Measurements from ENCODE around the gene PLEKHH1. TPM values are rescaled to one million over a fixed set of nuclear protein-coding genes. Genes with fewer than 3 reads are reported as not detected.
"Not testable (repeated sequence)": the region's sequence is repeated elsewhere in the genome, so short reads cannot be mapped to it uniquely, and the experiment has no call there.

PLEKHH1 gene
- total RNA-seq, 1 donor from 2014 or later, result 1.0 TPM

DNA sequence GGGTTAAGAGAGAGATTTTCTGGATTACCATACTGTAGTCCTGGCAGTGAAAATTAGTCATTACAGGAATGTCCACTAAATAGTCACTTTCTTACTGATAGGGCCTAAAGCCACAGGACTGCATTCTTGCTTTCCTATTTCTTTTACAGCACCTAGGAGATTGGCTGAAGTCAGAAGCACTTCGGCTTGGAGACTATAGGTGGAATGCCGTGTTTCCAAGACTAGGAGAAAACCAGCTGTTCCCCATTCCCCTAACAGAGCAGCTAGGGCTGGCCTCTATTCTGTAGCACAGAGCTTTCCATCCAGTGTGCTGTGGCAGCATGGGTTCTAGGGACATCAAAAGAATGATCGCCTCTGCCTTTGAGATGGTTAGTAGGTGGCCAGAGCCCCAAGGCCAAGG is 51.9 kb downstream of the PLEKHH1 start:
- DNase-seq, result no peak

DNA sequence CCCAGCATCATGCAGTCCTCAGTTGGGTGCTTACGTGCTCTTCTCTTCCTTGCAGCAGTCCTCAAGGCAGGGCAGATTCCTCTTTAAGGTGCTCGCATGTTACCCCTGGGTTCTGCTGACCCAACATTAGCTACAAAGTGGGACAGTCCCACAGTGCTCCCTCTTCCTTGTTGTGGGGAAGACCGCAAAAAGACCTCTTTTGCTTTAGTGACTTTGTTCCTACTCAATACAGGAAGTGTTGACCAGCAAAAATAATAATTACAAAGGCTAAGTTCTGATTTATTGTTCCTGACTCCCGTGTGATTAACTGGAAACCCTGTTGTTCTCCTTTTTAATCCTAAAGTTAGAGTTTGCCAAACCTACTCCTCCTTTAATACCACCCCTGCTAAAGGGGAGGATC is 53.3 kb downstream of the PLEKHH1 start:
- DNase-seq, result no peak

DNA sequence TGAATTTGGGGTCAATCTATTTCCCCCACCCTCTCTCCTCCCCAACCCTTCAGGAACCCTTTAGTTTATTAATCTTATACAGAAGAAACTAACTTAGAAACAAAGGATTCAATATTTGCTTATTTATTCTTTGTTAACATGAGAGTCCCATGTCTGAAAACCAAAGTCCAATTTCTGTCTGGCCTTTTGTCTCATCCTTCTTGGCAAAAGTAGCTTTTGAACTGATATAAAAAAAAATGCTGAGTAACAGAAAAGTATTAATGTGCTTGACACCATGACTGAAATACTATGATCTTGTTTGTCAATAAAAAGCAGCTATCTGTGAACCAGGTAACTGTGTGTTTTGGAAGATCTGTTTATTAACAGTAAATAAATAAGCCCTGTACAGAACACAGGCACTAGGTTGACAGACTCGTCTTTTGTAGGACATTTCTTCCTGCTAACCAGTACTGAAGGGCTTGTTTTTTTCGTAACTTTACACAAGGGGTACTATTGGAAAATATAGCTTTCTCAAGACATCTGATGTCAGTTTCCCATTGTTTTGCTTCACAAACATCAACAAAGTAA is 56.2 kb downstream of the PLEKHH1 start:
- no peak for DNase-seq

DNA sequence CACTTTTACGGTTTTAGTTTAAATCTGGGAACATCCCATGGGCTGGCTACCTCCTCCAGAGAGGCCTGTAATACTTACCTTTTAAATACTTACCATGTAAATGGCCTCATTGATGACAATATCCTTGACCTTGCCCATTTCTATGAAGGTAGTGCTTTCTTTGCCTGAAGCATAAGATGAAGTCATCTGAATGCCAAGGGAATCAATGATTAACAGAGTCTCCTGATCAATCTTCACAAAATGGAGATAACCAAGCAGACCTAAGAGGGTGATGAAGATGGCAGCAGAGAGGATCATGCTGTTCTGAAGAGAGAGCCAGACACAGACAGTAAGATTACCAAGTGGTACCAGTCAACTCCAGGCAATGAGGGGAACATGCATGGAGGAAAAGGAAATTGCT is 60.6 kb downstream of the PLEKHH1 start:
- DNase-seq, result not testable (repeated sequence)

DNA sequence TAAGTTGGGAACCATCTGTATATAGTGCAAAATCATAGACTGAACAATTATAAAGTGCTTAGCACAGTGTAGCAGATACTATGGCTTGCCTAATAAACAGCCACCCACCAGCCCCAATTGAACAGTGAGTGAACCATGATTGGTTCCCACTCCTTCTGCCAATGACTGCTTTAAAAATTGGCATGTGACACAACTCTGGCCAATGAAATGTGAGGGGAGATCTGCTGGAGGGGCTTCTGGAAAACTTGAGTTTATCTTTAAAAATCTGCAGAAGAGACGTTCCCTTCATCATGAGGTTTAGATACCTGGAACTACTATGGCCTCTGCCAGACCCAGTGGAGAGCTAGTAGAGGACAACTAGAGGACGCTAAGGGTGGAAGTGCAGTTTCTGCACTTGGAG is 62.3 kb downstream of the PLEKHH1 start:
- no peak for DNase-seq

DNA sequence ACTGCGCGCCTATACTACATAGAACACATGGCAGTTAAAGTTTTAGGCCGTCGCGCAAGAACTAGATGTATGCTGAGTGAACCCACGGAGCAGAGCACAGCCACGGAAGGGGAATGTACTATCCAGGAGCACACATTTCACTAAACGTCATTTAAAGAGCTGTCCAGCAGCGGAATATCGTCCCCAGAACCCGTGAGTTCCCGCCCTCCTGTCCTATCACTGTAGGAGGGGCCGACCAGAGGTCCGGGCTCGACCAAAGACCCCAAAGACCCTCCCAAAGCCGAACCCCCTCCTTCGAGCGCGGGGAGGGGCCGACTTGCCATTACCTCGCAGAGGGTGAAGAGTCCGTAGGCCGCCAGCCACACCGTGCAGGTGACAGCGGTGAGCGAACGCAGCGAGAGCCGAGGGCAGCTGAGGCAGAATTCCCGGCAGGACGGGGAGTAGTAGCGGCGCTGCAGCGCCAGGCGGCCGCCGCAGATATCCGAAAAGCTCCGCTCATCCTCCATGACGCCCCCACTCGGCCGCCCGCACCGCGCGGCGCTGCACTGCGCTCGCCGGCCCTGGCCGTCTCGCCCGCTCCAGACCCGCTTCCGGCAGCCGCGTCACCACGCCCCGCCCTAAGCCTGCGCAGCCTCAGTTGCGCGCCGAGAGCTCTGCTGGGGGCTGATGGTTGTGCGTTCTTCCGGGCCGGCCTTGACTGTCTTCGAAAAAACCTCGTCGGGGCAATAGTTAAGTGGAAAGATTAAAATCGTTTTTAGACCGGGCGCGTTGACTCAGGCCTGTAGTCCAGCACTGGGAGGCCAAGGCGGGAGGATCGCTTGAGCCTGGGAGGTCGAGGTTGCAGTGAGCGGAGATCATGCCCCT is 66.8 kb downstream of the PLEKHH1 start, which contains the start of gene PIGH:
Gene PIGH, minus strand, starts transcription at position 571 of the 864 bp plus-strand sequence. Its CDS starts 65 bp downstream, at position 506.
- DNase-seq, result peak; percentile 90

DNA sequence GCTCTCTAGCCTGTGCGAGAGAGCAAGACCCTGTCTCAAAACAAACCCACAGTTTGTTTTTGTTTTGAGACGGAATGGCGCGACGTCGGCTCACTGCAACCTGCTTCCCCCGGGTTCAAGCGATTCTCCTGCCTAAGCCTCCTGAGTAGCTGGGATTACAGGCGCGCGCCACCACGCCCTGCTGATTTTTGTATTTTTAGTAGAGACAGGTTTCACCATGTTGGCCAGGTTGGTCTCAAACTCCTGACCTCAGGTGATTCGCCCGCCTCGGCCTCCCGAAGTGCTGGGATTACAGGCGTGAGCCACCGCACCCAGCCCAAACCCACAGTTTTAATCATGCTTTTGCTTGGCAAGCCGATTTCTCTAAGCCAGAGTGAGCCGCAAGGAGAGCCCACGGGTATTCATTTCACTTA is 67.5 kb downstream of the PLEKHH1 start:
- not testable (repeated sequence) for DNase-seq

DNA sequence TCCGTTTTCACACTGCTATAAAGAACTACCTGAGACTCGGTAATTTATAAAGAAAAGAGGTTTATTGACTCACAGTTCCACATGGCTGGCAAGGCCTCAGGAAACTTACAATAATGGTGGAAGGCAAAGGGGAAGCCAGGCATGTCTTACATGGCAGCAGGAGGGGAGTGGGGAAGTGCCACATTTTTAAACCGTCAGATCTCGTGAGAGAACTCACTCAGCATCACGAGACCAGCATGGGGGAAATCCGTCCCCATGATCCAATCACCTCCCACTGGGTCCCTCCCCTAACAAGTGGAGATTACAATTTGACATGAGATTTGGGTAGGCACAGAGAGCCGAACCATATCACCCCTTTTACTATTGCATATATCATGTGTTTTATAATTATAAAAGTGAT is 69.0 kb downstream of the PLEKHH1 start:
- DNase-seq, result no peak

DNA sequence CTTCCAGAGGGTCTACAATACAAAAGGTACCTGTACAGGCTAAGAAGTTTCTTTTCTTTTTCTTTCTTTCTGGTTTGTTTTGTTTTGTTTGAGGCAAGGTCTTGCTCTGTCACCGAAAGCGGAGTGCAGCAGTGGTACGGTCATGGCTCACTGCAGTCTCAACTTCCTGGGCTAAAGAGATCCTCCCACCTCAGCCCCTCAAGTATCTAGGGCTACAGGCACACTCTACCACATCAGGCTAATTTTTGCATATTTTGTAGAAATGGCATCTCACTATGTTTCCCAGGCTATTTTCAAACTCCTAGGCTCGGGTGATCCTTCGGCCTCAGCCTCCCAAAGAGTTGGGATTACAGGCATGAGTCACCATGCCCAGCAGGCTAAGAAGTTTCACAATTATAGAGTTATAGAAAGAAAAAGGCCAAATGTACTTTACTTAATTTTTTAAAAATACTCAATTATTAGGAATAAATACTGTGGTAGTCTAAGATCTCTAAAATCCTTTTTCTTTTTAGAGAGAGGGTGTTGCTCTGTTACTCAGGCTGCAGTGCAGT is 70.0 kb downstream of the PLEKHH1 start:
- DNase-seq, result no peak

DNA sequence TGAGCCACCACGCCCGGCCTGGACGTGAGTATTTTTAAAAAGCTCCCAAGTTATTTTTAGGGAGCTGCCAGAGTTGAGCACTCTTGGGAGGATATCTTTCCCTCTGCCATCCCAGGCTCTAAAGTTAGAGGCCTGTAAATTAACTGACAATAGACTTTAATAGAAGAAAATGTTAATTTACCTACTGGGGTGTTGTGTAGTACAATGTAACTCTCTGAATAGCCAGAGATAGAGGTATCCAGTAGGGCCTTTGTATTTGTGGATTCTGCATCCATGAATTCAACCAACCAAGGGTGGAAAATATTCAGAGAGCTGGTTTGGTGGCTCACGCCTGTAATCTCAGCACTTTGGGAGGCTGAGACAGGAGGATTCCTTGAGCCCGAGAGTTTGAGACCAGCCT is 74.6 kb downstream of the PLEKHH1 start:
- no peak for DNase-seq

DNA sequence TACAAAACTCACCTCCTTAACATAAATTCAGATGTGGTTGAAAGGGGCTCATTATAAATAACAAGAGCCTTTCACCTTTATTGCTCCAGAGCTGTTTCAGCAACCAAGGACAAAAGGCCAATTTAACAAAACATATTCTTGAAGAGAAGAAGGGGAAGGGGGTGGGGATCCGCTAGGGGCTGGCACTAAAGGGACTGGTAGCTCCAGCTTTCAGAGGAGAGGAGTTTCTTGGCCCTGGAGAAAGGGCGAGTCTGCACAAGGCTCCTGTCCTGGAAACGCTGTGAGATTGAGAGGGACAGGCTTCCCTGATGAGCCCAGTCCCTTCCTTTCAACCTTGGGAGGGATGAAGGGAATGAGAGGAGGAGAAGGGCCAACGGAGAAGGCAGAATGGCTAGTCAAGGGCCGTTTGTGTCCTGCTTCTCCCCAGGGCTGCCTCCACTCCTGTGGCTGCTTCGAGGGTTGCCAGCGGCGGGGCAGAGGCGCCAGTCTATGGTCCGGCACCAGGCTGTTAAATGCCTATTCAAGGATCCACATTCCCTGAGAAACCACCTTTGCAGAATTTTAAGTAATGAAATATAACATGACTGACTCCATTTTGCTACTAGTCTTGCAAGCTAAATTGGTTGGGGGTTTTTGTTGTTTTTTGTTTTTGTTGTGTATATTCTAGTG is 76.7 kb downstream of the PLEKHH1 start:
- no peak for DNase-seq

DNA sequence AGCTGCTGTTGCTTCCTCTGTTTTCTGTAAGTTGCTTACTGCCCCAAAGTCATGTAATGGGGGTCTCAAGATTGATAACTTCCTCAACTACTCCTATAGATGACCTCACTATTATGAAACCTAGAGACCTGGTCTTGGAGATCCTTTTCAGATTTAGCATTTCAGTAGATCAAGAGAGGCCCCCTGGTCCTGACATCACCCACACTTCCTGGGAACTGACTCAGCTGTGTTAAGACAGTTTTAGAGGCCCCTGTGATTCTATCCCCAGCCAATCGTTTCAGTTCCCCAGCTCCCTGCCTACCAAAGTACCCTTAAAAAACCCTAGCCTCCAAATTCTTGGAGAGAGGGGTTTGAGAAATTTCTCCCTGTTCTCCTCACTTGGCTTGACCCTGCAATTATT is 77.4 kb downstream of the PLEKHH1 start:
- no peak for DNase-seq

DNA sequence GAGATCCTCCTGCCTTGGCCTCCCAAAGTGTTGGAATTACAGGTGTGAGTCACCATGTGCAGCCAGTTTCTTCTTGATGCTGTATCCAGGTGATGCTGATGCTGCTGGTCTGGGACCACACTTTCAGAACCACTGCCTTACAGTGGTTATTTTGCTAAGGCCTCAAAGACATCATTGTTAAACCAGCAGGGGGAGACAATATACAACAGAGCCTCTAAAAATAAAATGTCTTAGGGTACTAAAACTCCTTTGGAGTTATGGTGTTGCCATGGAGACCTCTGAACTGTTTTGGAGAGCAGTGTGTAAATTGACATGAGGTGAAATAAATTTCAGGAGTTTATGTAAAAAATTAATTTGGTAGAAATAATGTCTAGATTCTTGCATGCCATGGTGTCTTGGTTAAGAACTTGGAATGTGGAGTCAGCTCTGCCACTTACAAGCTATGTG is 85.5 kb downstream of the PLEKHH1 start:
- DNase-seq, result peak; percentile 90

DNA sequence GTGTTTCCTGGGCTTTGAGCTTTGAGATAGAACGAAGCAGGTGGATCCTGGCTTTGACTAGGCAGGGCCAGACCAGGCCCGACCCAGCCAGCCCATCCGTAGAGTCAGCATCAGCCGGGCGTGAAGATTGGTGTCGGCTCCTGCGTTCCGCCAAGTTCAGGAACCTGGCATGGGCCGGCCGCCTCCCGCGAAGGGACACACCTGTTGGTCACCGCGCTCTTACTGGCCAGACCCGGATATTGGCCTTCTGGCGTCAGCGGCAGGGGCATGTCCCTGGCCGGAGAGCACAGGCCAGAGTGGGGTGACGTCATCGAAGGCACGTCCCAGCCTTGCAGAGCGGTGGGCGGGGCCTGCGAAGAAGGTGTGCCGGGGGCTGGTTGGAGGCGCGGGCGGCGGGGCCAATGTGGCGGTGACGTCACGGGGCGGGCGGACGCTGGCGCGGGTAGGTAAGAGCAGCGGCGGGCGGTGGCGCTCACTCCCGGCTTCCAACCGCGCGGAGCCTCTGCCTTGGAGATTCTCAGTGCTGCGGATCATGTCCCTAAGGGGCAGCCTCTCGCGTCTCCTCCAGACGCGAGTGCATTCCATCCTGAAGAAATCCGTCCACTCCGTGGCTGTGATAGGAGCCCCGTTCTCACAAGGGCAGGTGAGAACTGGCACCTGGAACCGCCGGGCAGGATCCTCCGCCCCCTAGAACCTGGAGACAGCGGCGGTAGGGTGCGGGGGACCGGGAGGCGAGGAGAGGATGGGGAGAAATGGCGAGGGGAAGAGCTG is 86.5 kb downstream of the PLEKHH1 start, which contains the start of gene ARG2:
Gene ARG2, plus strand, starts transcription at position 475 of the 771 bp plus-strand sequence. Its CDS starts 58 bp downstream, at position 533.
- peak; percentile 98 for DNase-seq

DNA sequence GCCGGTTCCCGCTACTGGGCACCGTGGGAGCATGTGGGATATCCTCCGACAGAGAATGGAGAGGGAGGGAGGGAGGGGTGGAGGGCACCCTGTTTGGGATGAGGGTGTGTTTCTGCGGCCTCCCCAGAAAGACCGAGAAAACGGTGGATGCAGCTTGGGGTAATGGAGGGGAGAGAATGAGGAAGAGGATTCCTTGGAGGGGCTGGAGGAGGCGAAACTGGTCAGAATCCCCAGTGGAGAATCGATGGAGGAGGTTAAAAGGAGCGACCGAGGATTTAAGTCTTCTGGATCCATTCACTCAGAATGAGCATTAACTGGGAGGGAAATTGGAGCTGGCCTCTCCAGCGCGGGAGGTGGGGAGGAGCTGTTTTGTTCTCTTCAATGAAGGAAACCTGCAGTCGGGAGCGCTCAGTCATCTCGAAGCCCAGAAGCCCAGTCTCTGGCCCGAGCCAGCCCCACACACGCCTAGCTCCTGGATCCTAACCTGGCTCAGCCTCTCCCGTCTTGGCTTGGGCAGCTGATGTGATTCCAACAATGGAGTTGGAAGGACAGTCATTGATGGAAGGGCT is 87.2 kb downstream of the PLEKHH1 start:
- DNase-seq, result peak; percentile 39

DNA sequence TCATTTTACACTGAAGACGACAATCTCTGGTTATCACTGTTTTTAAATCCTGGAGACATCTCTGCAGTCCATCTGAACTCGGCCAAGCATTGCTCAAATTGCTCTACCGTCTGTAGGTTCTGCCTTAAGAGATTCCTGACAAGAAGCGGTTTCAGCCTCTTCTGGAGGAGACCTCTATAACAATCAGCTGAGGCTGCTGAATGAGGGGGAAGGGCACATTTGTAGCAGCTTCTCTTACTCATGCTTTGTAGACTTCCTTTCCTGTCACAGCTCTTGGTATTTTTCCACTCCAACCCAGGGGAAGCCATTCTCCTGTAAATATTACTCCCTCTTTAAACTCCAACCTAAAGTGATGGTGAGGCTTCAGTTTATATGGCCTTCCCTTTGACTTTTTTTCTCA is 89.6 kb downstream of the PLEKHH1 start:
- peak; percentile 93 for DNase-seq

DNA sequence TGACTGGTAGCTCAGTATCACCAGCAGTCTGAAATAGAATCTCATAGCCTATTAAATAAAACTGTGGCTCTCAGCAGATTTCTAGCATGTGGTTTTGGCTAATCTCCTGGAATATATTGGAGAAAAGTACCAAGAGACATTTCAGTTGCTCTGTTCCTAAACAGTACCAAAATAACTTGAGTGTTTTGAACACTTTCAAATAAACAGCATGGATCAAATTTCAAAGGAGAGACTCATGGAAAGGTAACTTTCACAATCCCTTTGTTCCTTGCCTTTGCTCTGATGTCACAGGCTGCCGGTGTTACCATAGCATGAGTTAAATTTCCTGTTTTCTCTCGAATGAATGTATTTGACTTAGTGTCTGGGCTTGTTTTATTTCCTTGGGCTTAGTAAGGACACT is 90.0 kb downstream of the PLEKHH1 start:
- DNase-seq, result peak; percentile 79

DNA sequence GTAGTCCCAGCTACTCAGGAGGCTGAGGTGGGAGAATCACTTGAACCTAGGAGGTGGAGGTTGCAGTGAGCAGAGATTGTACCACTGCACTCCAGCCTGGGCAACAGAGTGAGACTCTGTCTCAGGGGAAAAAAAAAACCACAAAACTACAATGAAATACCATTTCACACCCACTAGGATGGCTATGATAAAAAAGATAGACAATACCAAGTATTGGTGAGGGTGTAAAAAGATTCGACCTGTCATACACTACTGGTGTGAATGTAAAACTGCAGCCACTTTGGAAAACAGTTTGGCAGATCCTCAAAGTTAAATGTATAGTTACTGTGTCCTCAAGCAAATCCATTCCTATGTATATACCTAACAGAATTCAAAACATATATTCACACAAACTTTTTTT is 93.0 kb downstream of the PLEKHH1 start:
- not testable (repeated sequence) for DNase-seq

DNA sequence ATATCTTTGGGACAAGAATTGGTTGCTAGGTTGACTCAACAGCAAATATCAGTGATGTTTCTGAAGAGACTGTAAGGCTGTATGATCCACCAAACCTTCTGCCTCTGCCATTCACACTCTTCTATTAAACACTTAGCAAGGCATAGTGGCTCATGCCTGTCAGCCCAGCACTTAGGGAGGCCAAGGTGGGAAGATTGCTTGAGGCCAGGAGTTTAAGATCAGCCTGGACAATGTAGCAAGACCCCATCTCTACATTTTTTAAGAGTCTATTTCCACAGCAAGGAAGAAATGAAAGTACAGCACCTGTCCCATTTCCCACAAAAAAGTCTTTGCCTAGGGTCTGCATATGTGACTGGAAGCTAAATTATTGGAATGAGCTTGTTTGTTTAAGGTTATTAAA is 94.4 kb downstream of the PLEKHH1 start:
- no peak for DNase-seq

DNA sequence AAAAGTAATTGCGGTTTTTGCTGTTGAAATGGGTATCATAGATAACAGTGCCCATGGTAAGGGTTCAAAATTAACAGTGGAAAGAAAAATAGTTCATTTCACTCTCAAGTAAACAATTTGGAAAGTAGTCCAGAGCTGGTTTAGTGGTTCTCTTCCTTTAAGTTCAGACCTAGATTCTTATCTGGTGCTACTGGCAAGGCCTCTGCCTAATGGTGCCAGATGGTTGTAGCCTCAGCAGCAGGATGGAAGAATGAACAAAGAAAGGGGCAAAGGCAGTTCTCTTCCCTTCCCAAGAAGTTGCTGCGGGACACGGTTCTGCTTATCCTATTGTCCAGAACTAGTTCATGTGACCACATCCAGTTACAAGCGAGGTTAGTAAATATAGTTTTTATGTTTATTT is 97.1 kb downstream of the PLEKHH1 start:
- DNase-seq, result no peak

DNA sequence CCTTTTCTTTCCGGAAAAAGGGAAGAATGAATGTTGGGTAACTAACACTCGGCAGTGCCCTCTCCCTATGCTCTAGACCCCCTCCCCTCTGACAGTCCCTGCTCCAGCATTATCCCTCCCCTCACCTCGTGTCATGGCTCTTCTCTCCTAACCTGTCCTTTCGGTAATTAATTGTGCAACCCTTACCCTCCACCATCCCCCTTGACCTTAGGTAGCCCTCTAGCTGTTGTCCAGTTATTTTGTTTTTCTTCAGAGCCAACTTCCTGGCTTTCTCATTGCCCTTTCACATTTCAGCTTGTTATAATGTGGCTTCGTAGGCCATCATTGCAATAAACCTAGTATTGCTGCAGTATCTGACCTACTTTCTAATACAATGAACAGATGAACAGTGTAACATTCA is 97.8 kb downstream of the PLEKHH1 start:
- no peak for DNase-seq

Data from dermis blood vessel endothelial cell (primary cell).